Activated CD4-positive, alpha-beta T cell treated with anti-CD3 and anti-CD28 coated beads, Interleukin-2, amount 10 ng/mL, durations not matched to agents 7 days and 5 days (primary cell): Measurements from ENCODE around the gene NAA10. TPM values are rescaled to one million over a fixed set of nuclear protein-coding genes. Genes with fewer than 3 reads are reported as not detected.
"Not testable (repeated sequence)": the region's sequence is repeated elsewhere in the genome, so short reads cannot be mapped to it uniquely, and the experiment has no call there.

Source experiments
- CTCF ChIA-PET: fragments of 350-600 bp; sonication (Branson Sonifier 250); formaldehyde crosslinking; loops from one replicate; lab custom pipeline; 2021; ENCODE audit warnings: antibody characterized with exemption; lab: Charles Lee
- POLR2A ChIA-PET: fragments of 350-600 bp; sonication (Branson Sonifier 250); formaldehyde crosslinking; loops from one replicate; lab custom pipeline; 2021; ENCODE audit warnings: antibody characterized with exemption; lab: Charles Lee
- DNase-seq: peaks from one replicate; pipeline ENCODE4 v3.0.0-alpha.2; 2020
- H3K27ac Mint-ChIP-seq: one replicate; pipeline ENCODE4 v1.8.0; 2021; ENCODE audit warnings: mild to moderate bottlenecking, moderate library complexity, mixed read lengths
- H3K27me3 Mint-ChIP-seq: one replicate; pipeline ENCODE4 v1.8.0; 2021; ENCODE audit warnings: mixed read lengths
- H3K36me3 Mint-ChIP-seq: one replicate; pipeline ENCODE4 v1.8.0; 2021; ENCODE audit warnings: low read depth, mixed read lengths
- H3K4me1 Mint-ChIP-seq: one replicate; pipeline ENCODE4 v1.8.0; 2021; ENCODE audit warnings: mixed read lengths
- H3K4me3 Mint-ChIP-seq: one replicate; pipeline ENCODE4 v1.8.0; 2021; ENCODE audit warnings: mild to moderate bottlenecking, moderate library complexity, mixed read lengths
- H3K9me3 Mint-ChIP-seq: one replicate; pipeline ENCODE4 v1.8.0; 2021; ENCODE audit warnings: mixed read lengths
- total RNA-seq, 2 experiments: library from RNA; stranded (reverse); gene quantifications; one replicate each; pipeline ENCODE4 v1.2.3, GENCODE V29; 2021

Gene NAA10
- total RNA-seq: 10 to 100 TPM; 72.9 to 83.2 TPM

DNA sequence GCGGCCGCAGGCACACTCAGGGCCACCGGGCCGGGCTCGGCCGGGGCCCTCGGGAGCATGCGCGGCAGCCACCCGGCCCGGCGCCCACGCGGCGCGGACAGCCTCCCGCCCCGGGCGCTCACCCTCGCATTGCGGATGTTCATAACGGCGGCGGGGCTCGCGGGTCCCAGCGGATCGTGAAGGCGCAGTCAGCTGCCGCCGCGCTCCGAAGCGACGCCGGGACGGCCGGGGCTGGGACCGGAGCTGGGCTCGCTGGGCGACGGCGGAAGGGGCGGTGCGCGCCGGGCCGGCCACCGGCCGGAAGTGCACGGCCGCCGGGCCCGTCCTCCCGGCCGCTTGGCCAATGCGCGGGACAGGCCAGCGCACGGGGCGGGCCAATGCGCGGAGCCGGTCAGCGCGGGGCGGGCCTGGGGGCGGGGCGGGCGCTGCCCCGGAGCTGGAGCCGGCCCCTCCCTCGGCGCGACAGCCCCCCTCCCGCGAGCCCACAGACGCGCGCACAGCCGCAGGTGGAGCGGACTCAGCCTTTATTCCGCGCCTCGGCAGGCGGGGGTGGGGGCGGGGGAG, at the start of gene NAA10:
TSS of gene NAA10 (minus strand) at position 276 of the 564 bp plus-strand sequence. CDS start at position 143, 133 bp downstream.
- CTCF ChIA-PET: interaction anchor here (16.0 kb wide), 1 partner anchor 13 kb away, joined by 205 read pairs; the partner anchor contains the start of gene RENBP
- peaks cover 6% of the 10 kb centered on the region for H3K36me3 Mint-ChIP-seq
- H3K27ac Mint-ChIP-seq: peak within 1 kb of the TSS; percentile 83
- no peaks in the 10 kb centered on the region for H3K9me3 Mint-ChIP-seq
- H3K4me1 Mint-ChIP-seq: peaks cover 28% of the 10 kb centered on the region
- peak within 1 kb of the TSS; percentile 82 for H3K4me3 Mint-ChIP-seq
- POLR2A ChIA-PET: no interaction called here
- no peaks in the 10 kb centered on the region for H3K27me3 Mint-ChIP-seq
- peak; percentile 47 for DNase-seq

DNA sequence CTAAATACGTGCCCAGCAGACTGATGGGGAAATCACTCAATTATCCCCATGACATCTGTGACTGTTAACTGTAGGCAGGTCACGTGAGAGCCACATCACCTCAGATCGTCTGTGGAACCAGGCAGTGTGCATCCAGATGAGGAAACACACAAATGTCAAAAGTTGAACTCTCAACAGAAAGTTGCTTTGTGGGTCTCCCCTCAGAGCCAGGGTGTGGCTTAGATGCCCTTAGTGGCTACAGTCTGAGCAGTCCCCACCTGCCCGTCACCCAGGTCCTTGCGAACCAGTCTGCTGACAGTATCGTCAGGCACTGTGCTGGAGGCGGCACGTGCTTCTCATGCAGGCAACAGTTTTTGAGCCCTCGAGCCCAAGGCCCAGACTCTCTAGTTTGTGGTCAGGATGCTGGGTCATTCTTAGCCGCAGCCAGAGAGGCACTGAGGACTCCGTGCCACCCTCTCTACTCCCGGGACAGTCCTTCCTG, 48.5 kb upstream of the NAA10 start:
- no peak for DNase-seq
- Mint-ChIP-seq H3K27ac (peak overlapping the region; percentile 97), H3K36me3 (peaks cover 8% of the 10 kb centered on the region), H3K27me3 (no peaks in the 10 kb centered on the region), H3K4me1 (peaks cover 58% of the 10 kb centered on the region), H3K9me3 (no peaks in the 10 kb centered on the region), H3K4me3 (peak overlapping the region; percentile 38)
- ChIA-PET CTCF (no interaction called here), POLR2A (no interaction called here)

- H3K9me3 Mint-ChIP-seq: no peaks in the 10 kb centered on the region
- peaks cover 8% of the 10 kb centered on the region for H3K36me3 Mint-ChIP-seq
- peaks cover 52% of the 10 kb centered on the region for H3K4me1 Mint-ChIP-seq
- ChIA-PET POLR2A (interaction anchor here (1.0 kb wide), 1 partner anchor 11 kb away, joined by 4 read pairs; the partner anchor contains the start of gene HCFC1), CTCF (interaction anchor here (0.7 to 2.0 kb wide), 5 partner anchors 8 to 38 kb away, joined by 3 to 6 read pairs (median 5); partner anchors contain the start of genes IRAK1 and TMEM187)
- DNase-seq: peak; percentile 77
- no peaks in the 10 kb centered on the region for H3K27me3 Mint-ChIP-seq
- H3K27ac Mint-ChIP-seq: peak overlapping the region; percentile 97
- peak overlapping the region; percentile 47 for H3K4me3 Mint-ChIP-seq
Measured at GRCh38 chrX:153981771-153982533, 47.1 kb upstream of the NAA10 start.

DNA sequence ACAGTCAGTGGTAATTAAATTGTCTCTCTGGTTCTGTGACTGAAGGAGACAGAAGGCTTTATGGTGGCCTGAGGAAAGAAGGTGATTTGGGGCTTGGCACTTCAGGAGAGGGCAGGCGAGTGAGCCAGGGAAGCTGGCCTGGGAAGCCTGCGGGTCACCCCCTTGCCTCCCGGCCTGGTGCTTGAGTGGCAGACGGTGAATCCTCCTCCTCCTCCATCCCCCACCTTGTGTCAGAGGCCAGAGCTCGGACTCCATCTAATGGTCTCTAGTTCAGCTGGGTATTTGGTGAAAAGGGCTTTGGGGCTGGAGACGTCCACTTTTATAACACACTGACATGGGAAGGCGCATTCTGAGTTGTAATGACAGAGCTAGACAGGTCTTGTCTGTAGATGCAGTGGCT, 46.4 kb upstream of the NAA10 start:
- Mint-ChIP-seq H3K4me3 (peak overlapping the region; percentile 47), H3K27me3 (no peaks in the 10 kb centered on the region), H3K27ac (peak overlapping the region; percentile 93), H3K4me1 (peaks cover 46% of the 10 kb centered on the region), H3K9me3 (no peaks in the 10 kb centered on the region), H3K36me3 (peaks cover 8% of the 10 kb centered on the region)
- DNase-seq: no peak
- CTCF ChIA-PET: interaction anchor here (0.7 to 2.0 kb wide), 6 partner anchors 9 to 39 kb away, joined by 3 to 6 read pairs (median 4); partner anchors contain the start of genes IRAK1 and TMEM187
- POLR2A ChIA-PET: interaction anchor here (1.0 kb wide), 1 partner anchor 10 kb away, joined by 4 read pairs; the partner anchor contains the start of gene HCFC1

DNA sequence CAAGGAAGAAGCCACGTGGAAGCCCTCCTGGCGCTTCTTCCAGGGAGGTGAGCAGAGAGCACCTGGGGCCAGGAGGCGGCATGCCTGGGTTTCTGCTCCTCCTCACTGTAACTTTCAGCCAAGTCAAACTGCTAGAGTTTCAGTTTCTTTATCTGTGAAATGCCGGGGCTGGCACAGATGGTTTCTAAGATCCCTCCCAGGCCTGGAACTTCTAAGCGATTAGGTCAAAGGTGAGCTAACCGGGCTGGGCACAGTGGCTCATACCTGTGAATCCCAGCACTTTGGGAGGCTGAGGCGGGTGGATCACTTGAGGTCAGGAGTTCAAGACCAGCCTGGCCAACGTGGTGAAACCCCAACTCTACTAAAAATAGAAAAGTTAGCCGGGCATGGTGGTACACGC, 45.6 kb upstream of the NAA10 start:
- Mint-ChIP-seq H3K4me3 (peak overlapping the region; percentile 70), H3K4me1 (peaks cover 49% of the 10 kb centered on the region), H3K27ac (peak overlapping the region; percentile 93)
- H3K36me3 Mint-ChIP-seq, POLR2A ChIA-PET, H3K9me3 Mint-ChIP-seq, H3K27me3 Mint-ChIP-seq: not testable (repeated sequence)
- peak; percentile 37 for DNase-seq
- CTCF ChIA-PET: interaction anchor here (1.1 to 2.0 kb wide), 5 partner anchors 8 to 32 kb away, joined by 3 to 6 read pairs (median 5); partner anchors contain the start of gene TMEM187

DNA sequence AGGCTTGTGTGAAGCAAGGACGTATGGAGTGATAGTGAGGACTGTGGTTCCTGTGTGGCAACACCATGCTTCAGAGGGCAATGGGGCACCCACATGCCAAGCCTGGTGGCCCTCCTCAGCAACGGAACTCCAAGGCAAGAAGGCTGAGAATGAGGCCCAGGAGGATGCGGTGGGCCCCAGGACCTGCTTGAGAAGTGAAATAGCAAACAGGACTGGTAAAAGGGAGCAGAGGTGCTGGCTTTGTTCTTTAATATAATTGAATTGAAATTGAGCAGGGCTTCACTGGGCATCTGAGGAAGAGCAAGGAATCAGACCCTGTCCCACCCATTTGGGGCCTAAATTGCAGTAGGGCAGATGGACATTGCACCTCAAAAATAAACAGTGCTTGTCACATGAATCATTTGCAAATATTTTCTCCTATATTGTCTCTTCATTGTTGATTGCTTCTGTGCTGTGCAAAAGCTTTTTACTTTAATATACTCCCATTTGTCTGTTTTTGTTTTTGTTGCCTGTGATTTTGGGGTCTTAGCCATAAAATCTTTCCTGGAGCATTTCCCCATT, 40.0 kb upstream of the NAA10 start:
- Mint-ChIP-seq H3K9me3 (no peaks in the 10 kb centered on the region), H3K4me3 (peak overlapping the region; percentile 51), H3K27ac (peak overlapping the region; percentile 98), H3K36me3 (peaks cover 4% of the 10 kb centered on the region), H3K4me1 (peaks cover 22% of the 10 kb centered on the region), H3K27me3 (no peaks in the 10 kb centered on the region)
- POLR2A ChIA-PET: no interaction called here
- DNase-seq: no peak
- CTCF ChIA-PET: interaction anchor here (1.2 kb wide), 1 partner anchor 46 kb away, joined by 3 read pairs; no protein-coding TSS in a partner anchor

- H3K4me1 Mint-ChIP-seq: peaks cover 22% of the 10 kb centered on the region
- peaks cover 9% of the 10 kb centered on the region for H3K36me3 Mint-ChIP-seq
- no peaks in the 10 kb centered on the region for H3K9me3 Mint-ChIP-seq
- POLR2A ChIA-PET: no interaction called here
- H3K27me3 Mint-ChIP-seq: no peaks in the 10 kb centered on the region
- CTCF ChIA-PET: interaction anchor here (0.6 to 1.3 kb wide), 5 partner anchors 27 to 551 kb away, joined by 3 to 5 read pairs (median 3); partner anchors contain the start of gene EMD
- H3K27ac Mint-ChIP-seq: peak overlapping the region; percentile 98
- H3K4me3 Mint-ChIP-seq: peak overlapping the region; percentile 51
- no peak for DNase-seq
Measured at GRCh38 chrX:153974003-153974725, 39.3 kb upstream of the NAA10 start.

- ChIA-PET POLR2A (no interaction called here), CTCF (interaction anchor here (0.6 to 1.3 kb wide), 6 partner anchors 8 to 551 kb away, joined by 3 to 5 read pairs (median 4); partner anchors contain the start of gene EMD)
- peaks cover 14% of the 10 kb centered on the region for H3K36me3 Mint-ChIP-seq
- peak overlapping the region; percentile 88 for H3K4me3 Mint-ChIP-seq
- H3K4me1 Mint-ChIP-seq: peaks cover 22% of the 10 kb centered on the region
- H3K27ac Mint-ChIP-seq: peak overlapping the region; percentile 98
- no peak for DNase-seq
- H3K27me3 Mint-ChIP-seq: no peaks in the 10 kb centered on the region
- no peaks in the 10 kb centered on the region for H3K9me3 Mint-ChIP-seq
Measured at GRCh38 chrX:153973127-153974002, 38.5 kb upstream of the NAA10 start.

DNA sequence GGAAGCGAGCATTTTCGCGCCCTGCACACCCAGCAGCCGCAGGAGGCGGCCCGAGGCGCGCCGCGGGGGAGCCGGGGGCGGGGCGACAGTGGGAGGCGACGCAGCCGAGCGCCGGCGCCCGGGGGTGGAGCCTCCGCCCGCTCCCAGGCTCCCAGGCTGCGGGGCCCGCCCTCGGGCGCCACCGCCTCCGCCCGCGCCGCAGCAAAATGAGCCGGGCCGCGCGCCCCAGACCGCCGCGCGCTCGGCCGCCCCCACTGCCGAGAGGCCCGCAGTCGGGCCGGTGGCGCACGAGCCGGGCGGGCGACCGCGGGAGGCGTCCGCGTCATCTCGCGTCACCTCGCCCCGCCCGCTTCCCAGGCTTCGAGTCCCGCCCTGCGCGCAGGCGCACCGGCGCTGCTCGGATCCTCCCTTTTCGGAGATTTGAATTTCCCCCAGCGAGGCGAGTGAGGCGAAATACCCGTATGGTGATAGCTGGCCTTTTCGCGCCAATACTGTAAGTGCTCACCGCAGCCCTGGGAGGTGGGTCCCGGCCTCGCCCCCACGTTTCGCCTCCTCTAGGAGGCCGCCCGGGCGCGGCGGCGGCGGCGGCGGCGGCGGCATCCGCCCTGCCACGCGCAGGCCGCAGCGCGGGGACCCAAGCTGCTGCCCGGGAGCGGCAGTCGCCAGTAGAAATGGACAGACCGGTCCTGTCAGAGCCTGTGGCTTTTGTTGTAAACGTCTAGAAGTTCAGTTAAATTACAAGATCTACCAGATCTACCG, 37.7 kb upstream of the NAA10 start, which contains the start of gene TMEM187:
TSS of gene TMEM187 (plus strand) at position 387 of the 759 bp plus-strand sequence. CDS start 9,309 bp downstream, outside the sequence.
- ChIA-PET POLR2A (no interaction called here), CTCF (interaction anchor here (1.2 kb wide), 1 partner anchor 9 kb away, joined by 5 read pairs; no protein-coding TSS in a partner anchor)
- H3K36me3 Mint-ChIP-seq: peaks cover 23% of the 10 kb centered on the region
- no peaks in the 10 kb centered on the region for H3K9me3 Mint-ChIP-seq
- H3K27me3 Mint-ChIP-seq: no peaks in the 10 kb centered on the region
- peak; percentile 89 for DNase-seq
- H3K4me3 Mint-ChIP-seq: peak within 1 kb of the TSS; percentile 100
- peak within 1 kb of the TSS; percentile 100 for H3K27ac Mint-ChIP-seq
- H3K4me1 Mint-ChIP-seq: peaks cover 30% of the 10 kb centered on the region

- no peaks in the 10 kb centered on the region for H3K9me3 Mint-ChIP-seq
- peak; percentile 90 for DNase-seq
- H3K4me3 Mint-ChIP-seq: peak within 1 kb of the TSS; percentile 100
- no peaks in the 10 kb centered on the region for H3K27me3 Mint-ChIP-seq
- POLR2A ChIA-PET: interaction anchor here (0.9 kb wide), 1 partner anchor 10 kb away, joined by 4 read pairs; no protein-coding TSS in a partner anchor
- H3K36me3 Mint-ChIP-seq: peaks cover 27% of the 10 kb centered on the region
- peaks cover 38% of the 10 kb centered on the region for H3K4me1 Mint-ChIP-seq
- peak within 1 kb of the TSS; percentile 100 for H3K27ac Mint-ChIP-seq
- CTCF ChIA-PET: interaction anchor here (1.2 to 7.6 kb wide), 4 partner anchors 10 to 47 kb away, joined by 3 to 82 read pairs (median 5); partner anchors contain the start of gene RENBP
Measured at GRCh38 chrX:153971450-153972367, 36.9 kb upstream of the NAA10 start, which contains the start of gene HCFC1. TSS of gene HCFC1 (minus strand) at chrX:153971818. CDS start at chrX:153970840, 978 bp downstream.
